ENCODE data around the gene KLHL36. TPM values are rescaled to one million over a fixed set of nuclear protein-coding genes. Genes with fewer than 3 reads are reported as not detected.

The KLHL36 gene
- polyA plus RNA-seq, 1 of the 3 experiments (the other 2 are of a cell fraction) = 39.8 TPM

- CTCF ChIA-PET = interaction anchor here (0.8 to 2.8 kb wide), 2 partner anchors 96 to 100 kb away, joined by 4 to 8 read pairs; no protein-coding TSS in a partner anchor
- 97% methylated on average over 13 of the region's 13 CpGs for WGBS (ENCODE audit: low lambda C conversion rate)
Measured at GRCh38 chr16:84607061-84607460, 41.2 kb upstream of the KLHL36 start.

GRCh38 chr16:84607694-84608093 lies 40.6 kb upstream of the KLHL36 start:
- peaks cover 18% of the 10 kb centered on the region for H3F3A ChIP-seq (replicated peaks; ENCODE audit: insufficient read depth)
- H3K9me3 ChIP-seq = no peaks in the 10 kb centered on the region
- peaks cover 12 to 22% of the 10 kb centered on the region in 2 experiments; a peak in 3 of 4 replicates for H3K4me1 ChIP-seq (ENCODE audit: control insufficient read depth in 1 of 2, insufficient read depth in 2 of 2, low read depth in 1 of 2, low read length in 1 of 2)
- ChIA-PET POLR2A (no interaction called here), CTCF (interaction anchor here (2.8 kb wide), 1 partner anchor 97 kb away, joined by 8 read pairs; no protein-coding TSS in a partner anchor)
- H3K27ac ChIP-seq (ENCODE audit: low read depth in 2 of 2, low read length in 1 of 2) = no peak overlapping the region
- no peak for DNase-seq
- 97% methylated on average over 7 of the region's 7 CpGs for WGBS (ENCODE audit: low lambda C conversion rate)
- peaks cover 0 to 7% of the 10 kb centered on the region in 2 experiments for H3K36me3 ChIP-seq (replicated peaks in 1 of 2; ENCODE audit: control insufficient read depth in 1 of 2, insufficient read depth in 2 of 2, low read length in 1 of 2)
- H3K9me2 ChIP-seq = no peaks in the 10 kb centered on the region
- H4K20me1 ChIP-seq (ENCODE audit: insufficient read depth) = peaks cover 32% of the 10 kb centered on the region
- no peak overlapping the region for H2AFZ ChIP-seq (ENCODE audit: low read depth)
- no peak overlapping the region for H3K9ac ChIP-seq
- H3K79me2 ChIP-seq (ENCODE audit: insufficient read depth) = peaks cover 92% of the 10 kb centered on the region
- H3K4me3 ChIP-seq (ENCODE audit: low read depth in 2 of 2, low read length in 1 of 2) = no peak overlapping the region
- H3K27me3 ChIP-seq (ENCODE audit: insufficient read depth) = no peaks in the 10 kb centered on the region
- no peak overlapping the region for H3K4me2 ChIP-seq
- TF ChIP-seq EZH2phosphoT487 (IDR thresholded peaks at IDR 0.05; ENCODE audit: borderline replicate concordance, low read depth) (no peak), MAX (IDR thresholded peaks at IDR 0.05; ENCODE audit: low read depth) (no peak), CTCF (IDR thresholded peaks at IDR 0.05) (no peak), TAF1 (IDR thresholded peaks at IDR 0.05; ENCODE audit: borderline replicate concordance, low read depth, low read length) (no peak), MEF2A (IDR thresholded peaks at IDR 0.05; ENCODE audit: borderline replicate concordance, low read depth) (no peak), JUND (IDR thresholded peaks at IDR 0.05) (no peak), REST (IDR thresholded peaks at IDR 0.05; ENCODE audit: low read depth, low read length) (no peak), RFX5 (IDR thresholded peaks at IDR 0.05; ENCODE audit: low read length) (no peak), TEAD4 (IDR thresholded peaks at IDR 0.05; ENCODE audit: borderline replicate concordance, insufficient read depth) (no peak), GABPA (IDR thresholded peaks at IDR 0.05; ENCODE audit: low read depth) (no peak), POLR2AphosphoS5 (IDR thresholded peaks at IDR 0.05; ENCODE audit: low read depth, low read length) (no peak), SIN3A (IDR thresholded peaks at IDR 0.05; ENCODE audit: borderline replicate concordance, low read depth, low read length) (no peak), NRF1 (IDR thresholded peaks at IDR 0.05; ENCODE audit: low read depth, low read length) (no peak), FOXM1 (IDR thresholded peaks at IDR 0.05; ENCODE audit: low read depth) (no peak), PBX3 (IDR thresholded peaks at IDR 0.05) (no peak), RAD21 (IDR thresholded peaks at IDR 0.05; ENCODE audit: low read length) (no peak), NFIC (IDR thresholded peaks at IDR 0.05; ENCODE audit: borderline replicate concordance) (no peak), SMC3 (IDR thresholded peaks at IDR 0.05; ENCODE audit: low read depth, low read length) (no peak)

More at GRCh38 chr16:84607061-84607460, 41.2 kb upstream of the KLHL36 start:
- no peaks in the 10 kb centered on the region for H3K27me3 ChIP-seq (ENCODE audit: insufficient read depth)
- H3K36me3 ChIP-seq (replicated peaks in 1 of 2; ENCODE audit: control insufficient read depth in 1 of 2, insufficient read depth in 2 of 2, low read length in 1 of 2) = peaks cover 0 to 7% of the 10 kb centered on the region in 2 experiments
- H3K79me2 ChIP-seq (ENCODE audit: insufficient read depth) = peaks cover 92% of the 10 kb centered on the region
- TF ChIP-seq JUND (IDR thresholded peaks at IDR 0.05) (no peak), NFIC (IDR thresholded peaks at IDR 0.05; ENCODE audit: borderline replicate concordance) (no peak), NRF1 (IDR thresholded peaks at IDR 0.05; ENCODE audit: low read depth, low read length) (no peak), MAX (IDR thresholded peaks at IDR 0.05; ENCODE audit: low read depth) (no peak), EZH2phosphoT487 (IDR thresholded peaks at IDR 0.05; ENCODE audit: borderline replicate concordance, low read depth) (no peak), GABPA (IDR thresholded peaks at IDR 0.05; ENCODE audit: low read depth) (no peak), RXRA (IDR thresholded peaks at IDR 0.05; ENCODE audit: borderline replicate concordance, low read depth) (no peak), GATA2 (CRISPR knock-in tag; IDR thresholded peaks at IDR 0.05) (no peak), FOXM1 (IDR thresholded peaks at IDR 0.05; ENCODE audit: low read depth) (no peak), EP300 (IDR thresholded peaks at IDR 0.05; ENCODE audit: borderline replicate concordance in 1 of 2, low read depth in 1 of 2, low read length in 1 of 2) (no peak), TAF1 (IDR thresholded peaks at IDR 0.05; ENCODE audit: borderline replicate concordance, low read depth, low read length) (no peak), ELF1 (IDR thresholded peaks at IDR 0.05) (no peak)
- H3K27ac ChIP-seq (ENCODE audit: low read depth in 2 of 2, low read length in 1 of 2) = no peak overlapping the region
- peaks cover 22% of the 10 kb centered on the region for H3F3A ChIP-seq (replicated peaks; ENCODE audit: insufficient read depth)
- H2AFZ ChIP-seq (ENCODE audit: low read depth) = no peak overlapping the region
- H3K9me3 ChIP-seq = no peaks in the 10 kb centered on the region
- H3K4me1 ChIP-seq (ENCODE audit: control insufficient read depth in 1 of 2, insufficient read depth in 2 of 2, low read depth in 1 of 2, low read length in 1 of 2) = peaks cover 12 to 28% of the 10 kb centered on the region in 2 experiments
- H3K9ac ChIP-seq = no peak overlapping the region
- H3K9me2 ChIP-seq = no peaks in the 10 kb centered on the region
- DNase-seq = no peak
- peaks cover 25% of the 10 kb centered on the region for H4K20me1 ChIP-seq (ENCODE audit: insufficient read depth)
- POLR2A ChIA-PET = no interaction called here
- no peak overlapping the region for H3K4me3 ChIP-seq (ENCODE audit: low read depth in 2 of 2, low read length in 1 of 2)
- H3K4me2 ChIP-seq = no peak overlapping the region

Measured in SK-N-SH (cell line).